ENCODE measurements around the gene DPH2. TPM values are rescaled to one million over a fixed set of nuclear protein-coding genes. Genes with fewer than 3 reads are reported as not detected.

The DPH2 gene
- total and polyA plus RNA-seq, 2 experiments from 2014 or later = 16.7 to 42.9 TPM

DNA sequence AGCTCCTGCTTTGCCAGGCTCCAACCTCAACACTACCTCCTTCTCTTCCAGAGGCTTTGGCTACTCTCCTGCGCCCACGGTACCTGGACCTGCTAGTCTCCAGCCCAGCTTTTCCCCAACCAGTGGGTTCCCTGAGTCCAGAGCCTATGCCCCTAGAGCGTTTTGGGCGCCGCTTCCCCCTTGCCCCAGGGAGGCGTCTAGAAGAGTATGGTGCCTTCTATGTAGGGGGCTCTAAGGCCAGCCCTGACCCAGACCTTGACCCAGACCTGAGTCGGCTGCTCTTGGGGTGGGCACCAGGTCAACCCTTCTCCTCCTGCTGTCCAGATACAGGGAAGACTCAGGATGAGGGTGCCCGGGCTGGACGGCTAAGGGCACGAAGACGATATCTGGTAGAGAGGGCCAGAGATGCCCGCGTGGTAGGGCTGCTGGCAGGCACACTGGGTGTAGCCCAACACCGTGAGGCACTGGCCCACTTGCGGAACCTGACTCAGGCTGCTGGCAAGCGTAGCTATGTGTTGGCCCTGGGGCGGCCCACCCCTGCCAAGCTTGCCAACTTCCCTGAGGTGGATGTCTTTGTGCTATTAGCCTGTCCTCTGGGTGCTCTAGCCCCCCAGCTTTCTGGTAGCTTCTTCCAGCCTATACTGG is 1.6 kb downstream of the DPH2 start:
- peaks cover 32% of the 10 kb centered on the region for H3K79me2 ChIP-seq (ENCODE audit: insufficient read depth)
- peaks cover 15% of the 10 kb centered on the region for H3F3A ChIP-seq (ENCODE audit: insufficient read depth)
- no peaks in the 10 kb centered on the region for H3K27me3 ChIP-seq (replicated peaks; ENCODE audit: insufficient read depth)
- peaks cover 14% of the 10 kb centered on the region; the same call in 1 of the 2 replicates for H3K4me1 ChIP-seq (ENCODE audit: insufficient read depth)
- TF ChIP-seq EZH2 (IDR thresholded peaks at IDR 0.05; ENCODE audit: insufficient read depth, poor library complexity, severe bottlenecking) = no peak
- TF ChIP-seq EZH2phosphoT487 (IDR thresholded peaks at IDR 0.05; ENCODE audit: insufficient read depth, low read depth) = no peak
- H3K9ac ChIP-seq = no peak overlapping the region
- no peak for DNase-seq
- WGBS, 2 experiments (ENCODE audit: low coverage in 1 of 2, low lambda C conversion rate in 2 of 2, missing lambda C conversion rate in 2 of 2) = 92% methylated on average over 17 of the region's 17 CpGs
- H3K4me2 ChIP-seq (ENCODE audit: unreplicated experiment) = no peak overlapping the region
- no peaks in the 10 kb centered on the region for H3K9me3 ChIP-seq (ENCODE audit: low read depth)
- H3K4me3 ChIP-seq = no peak overlapping the region
- in situ Hi-C loops (cut with MboI) = no loop called here
- H2AFZ ChIP-seq = no peak overlapping the region
- no peak overlapping the region for H3K27ac ChIP-seq
- H3K36me3 ChIP-seq (ENCODE audit: low read depth) = no peaks in the 10 kb centered on the region
- no peaks in the 10 kb centered on the region for H4K20me1 ChIP-seq (ENCODE audit: insufficient read depth)
- no peaks in the 10 kb centered on the region for H3K9me2 ChIP-seq (ENCODE audit: insufficient read depth)

DNA sequence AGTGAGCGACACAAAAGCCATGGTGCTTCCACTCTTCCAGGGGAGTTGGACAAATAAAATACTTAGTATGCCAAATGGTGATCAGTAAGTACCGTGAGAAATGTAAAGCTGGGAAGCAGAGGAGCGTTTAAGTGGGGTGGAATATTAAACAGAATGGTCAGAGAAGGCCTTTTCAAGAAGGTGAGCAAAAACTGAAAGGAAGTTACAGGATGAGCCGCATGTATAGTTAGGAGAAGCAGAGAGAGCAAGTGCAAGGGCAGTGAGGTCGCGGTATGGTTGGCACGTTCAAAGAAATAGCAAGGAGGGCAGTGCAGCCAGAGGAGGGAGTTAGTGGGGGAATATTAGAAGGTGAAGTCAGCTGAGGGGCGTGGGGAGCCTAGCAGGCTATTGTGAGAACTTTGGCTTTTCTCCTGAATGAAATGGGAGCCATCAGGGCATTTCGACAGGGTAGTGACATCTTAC is 4.2 kb downstream of the DPH2 start:
- Histone ChIP-seq H3K36me3 (ENCODE audit: low read depth) (peaks cover 10% of the 10 kb centered on the region; the same call in 1 of the 2 replicates), H3K27ac (0 out of 2 replicates have a peak overlapping the region, but pooled peaks have one; percentile 77), H3K9me2 (ENCODE audit: insufficient read depth) (no peaks in the 10 kb centered on the region), H3K27me3 (replicated peaks; ENCODE audit: insufficient read depth) (no peaks in the 10 kb centered on the region), H3K4me1 (ENCODE audit: insufficient read depth) (peaks cover 24% of the 10 kb centered on the region; the same call in 1 of the 2 replicates), H3K79me2 (ENCODE audit: insufficient read depth) (peaks cover 56% of the 10 kb centered on the region), H2AFZ (peak overlapping the region; percentile 87), H3K9me3 (ENCODE audit: low read depth) (no peaks in the 10 kb centered on the region), H3K4me3 (peak overlapping the region; percentile 95), H4K20me1 (ENCODE audit: insufficient read depth) (no peaks in the 10 kb centered on the region), H3K9ac (peak overlapping the region; percentile 96), H3F3A (ENCODE audit: insufficient read depth) (peaks cover 17% of the 10 kb centered on the region), H3K4me2 (ENCODE audit: unreplicated experiment) (peak overlapping the region; percentile 96)
- in situ Hi-C loops (cut with MboI) = no loop called here
- WGBS, 2 experiments (ENCODE audit: low coverage in 1 of 2, low lambda C conversion rate in 2 of 2, missing lambda C conversion rate in 2 of 2) = 70 to 74% methylated on average over 9 of the region's 9 CpGs
- no peak for DNase-seq
- TF ChIP-seq EZH2 (IDR thresholded peaks at IDR 0.05; ENCODE audit: insufficient read depth, poor library complexity, severe bottlenecking) = no peak
- TF ChIP-seq EZH2phosphoT487 (IDR thresholded peaks at IDR 0.05; ENCODE audit: insufficient read depth, low read depth) = no peak

DNA sequence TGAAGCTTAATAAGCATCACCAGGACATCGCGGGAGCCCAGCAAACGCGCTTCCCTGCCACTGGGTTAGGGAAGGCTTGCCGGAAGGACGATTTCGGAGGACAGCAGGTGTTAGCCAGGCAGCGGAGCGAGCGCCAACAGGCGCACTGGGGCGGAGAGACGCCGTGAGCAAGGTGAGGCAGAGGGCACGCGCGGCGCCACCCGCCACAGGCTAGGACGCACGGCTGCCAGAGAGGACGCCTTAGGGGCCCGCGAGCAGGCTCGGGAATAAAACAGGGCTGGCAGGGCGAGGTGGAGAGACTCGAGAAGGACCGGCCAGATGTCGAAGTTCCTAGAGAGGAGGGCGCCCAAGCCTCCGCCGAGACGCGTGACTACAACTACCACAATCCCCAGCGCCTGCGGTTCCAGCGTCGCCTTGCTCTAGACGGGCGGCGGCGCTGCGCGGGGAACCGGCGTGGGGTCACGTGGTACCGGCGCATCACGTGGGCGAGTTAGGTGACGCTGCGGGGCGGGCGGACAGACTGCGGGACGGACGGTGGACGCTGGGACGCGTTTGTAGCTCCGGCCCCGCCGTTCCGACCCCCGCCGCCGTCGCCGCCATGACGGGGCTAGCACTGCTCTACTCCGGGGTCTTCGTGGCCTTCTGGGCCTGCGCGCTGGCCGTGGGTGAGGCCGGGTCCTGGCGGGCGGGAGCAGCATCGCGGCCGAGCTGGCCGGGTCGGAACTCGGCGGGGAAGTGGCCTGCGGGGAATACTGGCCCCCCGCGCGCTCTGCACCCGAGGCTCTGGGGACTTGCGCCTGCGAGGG is 4.8 kb downstream of the DPH2 start, which contains the start of gene ATP6V0B:
ATP6V0B (plus strand) TSS at position 518 of the 806 bp plus-strand sequence; CDS start at position 599, 81 bp downstream.
- peak within 1 kb of the TSS; percentile 77 for H3K27ac ChIP-seq
- peak within 1 kb of the TSS; percentile 95 for H3K4me3 ChIP-seq
- H3K36me3 ChIP-seq (ENCODE audit: low read depth) = peaks cover 10% of the 10 kb centered on the region; the same call in 1 of the 2 replicates
- peak within 1 kb of the TSS; percentile 96 for H3K4me2 ChIP-seq (ENCODE audit: unreplicated experiment)
- H4K20me1 ChIP-seq (ENCODE audit: insufficient read depth) = no peaks in the 10 kb centered on the region
- H3K9me2 ChIP-seq (ENCODE audit: insufficient read depth) = no peaks in the 10 kb centered on the region
- 2 to 3% methylated on average over 49 to 77 of the region's 93 CpGs for WGBS, 2 experiments (ENCODE audit: low coverage in 1 of 2, low lambda C conversion rate in 2 of 2, missing lambda C conversion rate in 2 of 2)
- no peaks in the 10 kb centered on the region for H3K9me3 ChIP-seq (ENCODE audit: low read depth)
- DNase-seq = peak; percentile 99
- peaks cover 58% of the 10 kb centered on the region for H3K79me2 ChIP-seq (ENCODE audit: insufficient read depth)
- H3K9ac ChIP-seq = peak within 1 kb of the TSS; percentile 96
- no peaks in the 10 kb centered on the region for H3K27me3 ChIP-seq (replicated peaks; ENCODE audit: insufficient read depth)
- H2AFZ ChIP-seq = peak within 1 kb of the TSS; percentile 87
- H3F3A ChIP-seq (ENCODE audit: insufficient read depth) = peaks cover 14% of the 10 kb centered on the region; the same call in 1 of the 2 replicates
- H3K4me1 ChIP-seq (ENCODE audit: insufficient read depth) = peaks cover 24% of the 10 kb centered on the region; the same call in 1 of the 2 replicates
- in situ Hi-C loops (cut with MboI) = no loop called here
- TF ChIP-seq EZH2 (IDR thresholded peaks at IDR 0.05; ENCODE audit: insufficient read depth, poor library complexity, severe bottlenecking) (no peak), EZH2phosphoT487 (IDR thresholded peaks at IDR 0.05; ENCODE audit: insufficient read depth, low read depth) (no peak)

DNA sequence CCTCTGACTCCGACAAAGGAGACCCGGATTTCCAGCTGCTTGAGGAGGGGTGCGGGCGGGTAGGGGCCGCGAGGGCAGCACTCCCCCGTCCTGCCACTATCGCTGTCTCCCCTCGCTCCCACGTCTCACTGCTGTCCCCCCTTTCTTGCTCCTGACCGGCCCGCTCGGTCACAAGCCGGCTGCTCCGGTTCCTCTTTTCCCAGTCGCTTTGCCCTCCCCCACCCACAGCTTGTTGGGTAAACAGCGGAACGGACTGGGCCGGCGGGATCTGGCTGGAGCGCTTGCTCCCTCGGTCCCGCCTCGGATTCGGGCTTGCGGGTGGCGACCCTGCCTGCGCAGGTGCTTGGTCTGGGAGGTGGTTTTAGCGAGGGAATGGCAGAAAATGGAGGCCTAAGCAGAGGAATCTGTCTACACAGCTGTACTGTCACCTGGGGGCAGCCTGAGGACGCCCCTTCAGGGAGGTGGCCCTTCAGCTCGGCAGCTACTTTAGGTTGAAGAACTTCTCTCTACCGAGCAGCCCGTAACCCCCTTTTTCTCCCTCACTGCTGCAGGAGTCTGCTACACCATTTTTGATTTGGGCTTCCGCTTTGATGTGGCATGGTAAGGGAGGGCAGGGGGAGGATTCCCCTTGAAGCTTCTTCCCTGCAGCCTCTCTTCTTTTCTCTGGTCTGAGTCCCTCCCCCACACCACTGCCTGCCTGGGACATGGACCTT is 5.6 kb downstream of the DPH2 start:
- in situ Hi-C loops (cut with MboI) = no loop called here
- peak overlapping the region; percentile 96 for H3K9ac ChIP-seq
- H3K79me2 ChIP-seq (ENCODE audit: insufficient read depth) = peaks cover 63% of the 10 kb centered on the region
- peaks cover 10% of the 10 kb centered on the region; the same call in 1 of the 2 replicates for H3K36me3 ChIP-seq (ENCODE audit: low read depth)
- TF ChIP-seq EZH2 (IDR thresholded peaks at IDR 0.05; ENCODE audit: insufficient read depth, poor library complexity, severe bottlenecking) = no peak
- TF ChIP-seq EZH2phosphoT487 (IDR thresholded peaks at IDR 0.05; ENCODE audit: insufficient read depth, low read depth) = no peak
- H3K4me3 ChIP-seq = peak overlapping the region; percentile 95
- H3K27me3 ChIP-seq (replicated peaks; ENCODE audit: insufficient read depth) = no peaks in the 10 kb centered on the region
- peak overlapping the region; percentile 96 for H3K4me2 ChIP-seq (ENCODE audit: unreplicated experiment)
- no peaks in the 10 kb centered on the region for H4K20me1 ChIP-seq (ENCODE audit: insufficient read depth)
- WGBS, 2 experiments (ENCODE audit: low coverage in 1 of 2, low lambda C conversion rate in 2 of 2, missing lambda C conversion rate in 2 of 2) = 2 to 5% methylated on average over 24 to 33 of the region's 34 CpGs
- H3K4me1 ChIP-seq (ENCODE audit: insufficient read depth) = peaks cover 29% of the 10 kb centered on the region
- H3F3A ChIP-seq (ENCODE audit: insufficient read depth) = peaks cover 14% of the 10 kb centered on the region; the same call in 1 of the 2 replicates
- DNase-seq = peak; percentile 67
- peak overlapping the region; percentile 77 for H3K27ac ChIP-seq
- no peaks in the 10 kb centered on the region for H3K9me3 ChIP-seq (ENCODE audit: low read depth)
- H2AFZ ChIP-seq = peak overlapping the region; percentile 87
- no peaks in the 10 kb centered on the region for H3K9me2 ChIP-seq (ENCODE audit: insufficient read depth)
